PC-3 (cell line): ENCODE measurements around the gene EMP2. TPM values are rescaled to one million over a fixed set of nuclear protein-coding genes. Genes with fewer than 3 reads are reported as not detected.

Experiments
- ATAC-seq: fragments of 200-7000 bp; cut with Tn5 transposase; 2 replicates; pipeline ENCODE4 v1.9.1; 2020; ENCODE audit warnings: mild to moderate bottlenecking, moderate library complexity
- BruUV-seq: library from RNA; stranded (reverse); fragments of 400-500 nt; replicated peaks from 2 replicates; lab custom pipeline; 2021; lab: Mats Ljungman, UMichigan
- CTCF ChIA-PET: fragments of 300-600 bp; sonication (Branson Sonifier 250); formaldehyde crosslinking; loops from one replicate; lab custom pipeline; 2022; ENCODE audit warnings: antibody characterized with exemption; lab: Charles Lee
- POLR2A ChIA-PET: fragments of 300-600 bp; sonication (Branson Sonifier 250); formaldehyde crosslinking; loops from one replicate; lab custom pipeline; 2022; ENCODE audit warnings: antibody characterized with exemption; ENCODE audit not compliant: unreplicated experiment; lab: Charles Lee
- DNase-seq: peaks from one replicate; pipeline ENCODE4 v3.0.0-alpha.2; 2015
- H2AFZ ChIP-seq: fragments of 300-600 bp; sonication (generic); 2 replicates; pipeline ENCODE4 v1.6.0; 2016; ENCODE audit warnings: antibody characterized with exemption, low read length
- H3F3A ChIP-seq: fragments of 300-600 bp; sonication (generic); one replicate; pipeline ENCODE4 v1.6.0; 2017; ENCODE audit warnings: antibody characterized with exemption, low read length, control low read depth, mild to moderate bottlenecking; ENCODE audit not compliant: unreplicated experiment
- H3K27ac ChIP-seq: fragments of 300-600 bp; sonication (generic); 2 replicates; pipeline ENCODE4 v1.5.1; 2016; ENCODE audit warnings: mild to moderate bottlenecking, low read length
- H3K27me3 ChIP-seq: fragments of 300-600 bp; sonication (generic); 2 replicates; pipeline ENCODE4 v1.6.1; 2016; ENCODE audit warnings: low read length, mixed read lengths
- H3K36me3 ChIP-seq: fragments of 300-600 bp; sonication (generic); 2 replicates; pipeline ENCODE4 v1.6.1; 2016; ENCODE audit warnings: low read depth, mixed run types, low read length, mixed read lengths
- H3K4me1 ChIP-seq: fragments of 300-600 bp; sonication (generic); 2 replicates; pipeline ENCODE4 v1.5.1; 2016; ENCODE audit warnings: low read length; ENCODE audit not compliant: insufficient read depth
- H3K4me2 ChIP-seq: fragments of 300-600 bp; sonication (generic); 2 replicates; pipeline ENCODE4 v1.6.0; 2016; ENCODE audit warnings: low read length
- H3K4me3 ChIP-seq: fragments of 300-600 bp; sonication (generic); 2 replicates; pipeline ENCODE4 v1.5.1; 2016; ENCODE audit warnings: mild to moderate bottlenecking, low read length, mixed read lengths
- H3K79me2 ChIP-seq: fragments of 300-600 bp; sonication (generic); 2 replicates; pipeline ENCODE4 v1.6.1; 2017; ENCODE audit warnings: low read length, mixed read lengths
- H3K9ac ChIP-seq: fragments of 300-600 bp; sonication (generic); 2 replicates; pipeline ENCODE4 v1.6.0; 2016; ENCODE audit warnings: mild to moderate bottlenecking, low read length
- H3K9me2 ChIP-seq: fragments of 300-600 bp; sonication (generic); replicated peaks from 2 replicates; pipeline ENCODE4 v1.6.1; 2016; ENCODE audit warnings: mixed run types, low read length, mixed read lengths
- H3K9me3 ChIP-seq: fragments of 300-600 bp; sonication (generic); 2 replicates; pipeline ENCODE4 v1.6.1; 2016; ENCODE audit warnings: low read length, mixed read lengths
- H4K20me1 ChIP-seq: fragments of 300-600 bp; sonication (generic); 2 replicates; pipeline ENCODE4 v1.6.1; 2016; ENCODE audit warnings: low read length, mixed read lengths
- EZH2 ChIP-seq: fragments of 300-600 bp; sonication (generic); IDR thresholded peaks from one replicate; pipeline ENCODE4 v1.6.1; 2017; ENCODE audit warnings: antibody characterized with exemption, mild to moderate bottlenecking, low read length; ENCODE audit not compliant: unreplicated experiment
- EZH2phosphoT487 ChIP-seq: fragments of 300-600 bp; sonication (generic); IDR thresholded peaks from 2 replicates; pipeline ENCODE4 v1.6.1; 2018; ENCODE audit warnings: mild to moderate bottlenecking, antibody characterized with exemption, low read length, borderline replicate concordance
- intact Hi-C: fragments of 100-400 bp; cut with micrococcal nuclease; formaldehyde crosslinking; loops from 2 replicates; pipeline ENCODE4 v1.9.0; 2023
- total RNA-seq: library from RNA; depleted of rRNA; stranded (reverse); fragments of >200 nt; gene quantifications from 2 replicates; pipeline ENCODE4 v1.2.3, GENCODE V29; 2014
- TF ChIP-seq, protein P1 (sequence below): fragments of 300-600 bp; sonication (generic); conservative IDR thresholded peaks from 2 replicates; pipeline ENCODE4 v1.5.1; 2017; ENCODE audit warnings: antibody characterized with exemption, low read depth, mild to moderate bottlenecking, low read length

Gene EMP2
- total RNA-seq, 1 experiment from 2014 or later, result 38.7 TPM

DNA sequence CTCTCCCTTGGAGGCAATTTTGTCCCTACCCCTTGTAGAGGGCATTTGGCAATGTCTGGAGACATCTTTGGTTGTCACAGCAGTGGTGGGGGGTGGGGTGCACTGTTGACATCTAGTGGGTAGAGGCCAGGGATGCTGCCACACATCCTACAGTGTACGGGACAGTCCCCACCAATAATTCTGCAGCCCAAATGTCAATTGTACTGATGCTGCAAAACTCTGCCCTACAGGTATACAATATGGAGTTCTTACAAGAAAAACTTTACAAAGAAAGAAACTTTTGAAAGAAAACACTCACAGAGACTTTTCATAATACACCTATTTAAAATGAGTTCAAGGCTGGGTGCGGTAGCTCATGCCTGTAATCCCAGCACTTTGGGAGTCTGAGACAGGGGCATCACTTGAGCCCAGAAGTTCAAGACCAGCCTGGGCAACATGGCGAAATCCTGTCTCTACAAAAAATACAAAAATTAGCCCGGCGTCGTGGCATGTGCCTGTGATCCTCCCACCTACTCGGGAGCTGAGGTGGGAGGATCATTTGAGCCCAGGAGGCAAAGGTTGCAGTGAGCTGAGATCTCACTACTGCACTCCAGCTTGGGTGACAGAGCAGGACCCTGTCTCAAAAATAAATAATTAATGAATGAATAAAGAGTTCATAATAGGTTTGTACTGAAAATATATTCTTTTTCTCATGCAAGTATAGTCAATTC, 59.4 kb downstream of the EMP2 start:
- Histone ChIP-seq H4K20me1 (no peaks in the 10 kb centered on the region), H3K9me2 (no peaks in the 10 kb centered on the region), H3K4me3 (no peak overlapping the region), H3K9ac (no peak overlapping the region), H3K4me1 (peaks cover 14% of the 10 kb centered on the region), H3K79me2 (no peaks in the 10 kb centered on the region), H3F3A (no peaks in the 10 kb centered on the region), H3K9me3 (no peaks in the 10 kb centered on the region), H3K4me2 (peak overlapping the region; percentile 49), H3K27ac (peak overlapping the region; percentile 50), H3K27me3 (no peaks in the 10 kb centered on the region), H2AFZ (0 out of 2 replicates have a peak overlapping the region, but pooled peaks have one; percentile 13), H3K36me3 (0 out of 2 replicates have a peak, but pooled peaks cover 5% of the 10 kb centered on the region)
- no TSS peak for BruUV-seq
- DNase-seq (no peak), ATAC-seq (no peak)
- no peak for TF ChIP-seq EZH2
- TF ChIP-seq EZH2phosphoT487, result no peak
- TF ChIP-seq, protein P1, sequence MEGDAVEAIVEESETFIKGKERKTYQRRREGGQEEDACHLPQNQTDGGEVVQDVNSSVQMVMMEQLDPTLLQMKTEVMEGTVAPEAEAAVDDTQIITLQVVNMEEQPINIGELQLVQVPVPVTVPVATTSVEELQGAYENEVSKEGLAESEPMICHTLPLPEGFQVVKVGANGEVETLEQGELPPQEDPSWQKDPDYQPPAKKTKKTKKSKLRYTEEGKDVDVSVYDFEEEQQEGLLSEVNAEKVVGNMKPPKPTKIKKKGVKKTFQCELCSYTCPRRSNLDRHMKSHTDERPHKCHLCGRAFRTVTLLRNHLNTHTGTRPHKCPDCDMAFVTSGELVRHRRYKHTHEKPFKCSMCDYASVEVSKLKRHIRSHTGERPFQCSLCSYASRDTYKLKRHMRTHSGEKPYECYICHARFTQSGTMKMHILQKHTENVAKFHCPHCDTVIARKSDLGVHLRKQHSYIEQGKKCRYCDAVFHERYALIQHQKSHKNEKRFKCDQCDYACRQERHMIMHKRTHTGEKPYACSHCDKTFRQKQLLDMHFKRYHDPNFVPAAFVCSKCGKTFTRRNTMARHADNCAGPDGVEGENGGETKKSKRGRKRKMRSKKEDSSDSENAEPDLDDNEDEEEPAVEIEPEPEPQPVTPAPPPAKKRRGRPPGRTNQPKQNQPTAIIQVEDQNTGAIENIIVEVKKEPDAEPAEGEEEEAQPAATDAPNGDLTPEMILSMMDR, result no peak
- CTCF ChIA-PET, result interaction anchor here (0.6 kb wide), 1 partner anchor 277 kb away, joined by 4 read pairs; no protein-coding TSS in a partner anchor
- POLR2A ChIA-PET, result no interaction called here
- intact Hi-C loops, result no loop called here

DNA sequence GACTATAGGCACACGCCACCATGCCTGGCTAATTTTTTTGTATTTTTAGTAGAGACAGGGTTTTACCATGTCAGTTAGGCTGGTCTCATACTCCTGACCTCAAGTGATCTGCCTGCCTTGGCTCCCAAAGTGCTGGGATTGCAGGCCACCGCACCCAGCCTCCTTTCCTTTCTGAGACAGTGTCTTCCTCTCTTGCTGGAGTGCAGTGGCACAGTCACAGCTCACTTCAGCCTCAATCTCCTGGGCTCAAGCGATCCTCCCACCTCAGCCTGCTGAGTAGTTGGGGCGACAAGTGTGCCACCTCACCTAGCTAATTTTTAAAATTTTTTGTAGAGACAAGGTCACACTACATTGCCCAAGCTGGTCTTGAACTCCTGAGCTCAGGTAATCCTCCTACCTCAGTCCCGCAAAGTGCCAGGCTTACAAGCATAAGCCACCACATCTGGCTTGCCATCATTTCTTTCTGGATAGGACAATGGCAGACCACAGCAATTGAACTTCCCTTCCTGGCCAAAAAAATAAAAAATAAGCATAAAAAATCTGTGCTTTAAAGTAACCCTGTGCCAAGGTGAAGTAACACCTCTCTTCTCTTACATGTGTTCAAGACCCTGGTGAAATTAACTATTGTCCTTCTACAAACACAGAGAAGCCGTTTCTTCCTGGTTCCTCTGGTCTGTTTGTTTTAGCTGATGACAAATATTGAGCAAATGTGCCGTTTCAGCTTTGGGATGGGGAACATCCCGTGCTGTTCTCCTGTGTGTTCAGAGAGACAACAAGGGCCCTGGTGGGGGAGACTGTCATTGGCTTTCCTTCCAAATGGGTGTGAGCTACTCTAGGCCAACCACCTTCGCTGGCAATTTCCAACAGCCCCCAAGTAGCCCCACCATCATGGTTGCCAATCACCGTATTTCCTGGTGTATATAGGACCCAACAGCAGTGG, 60.2 kb downstream of the EMP2 start:
- Histone ChIP-seq H3K9me3 (no peaks in the 10 kb centered on the region), H3K27ac (peak overlapping the region; percentile 50), H4K20me1 (no peaks in the 10 kb centered on the region), H3K36me3 (0 out of 2 replicates have a peak, but pooled peaks cover 5% of the 10 kb centered on the region), H3K9me2 (no peaks in the 10 kb centered on the region), H3K79me2 (no peaks in the 10 kb centered on the region), H2AFZ (0 out of 2 replicates have a peak overlapping the region, but pooled peaks have one; percentile 13), H3K4me1 (peaks cover 14% of the 10 kb centered on the region), H3F3A (no peaks in the 10 kb centered on the region), H3K4me3 (no peak overlapping the region), H3K9ac (no peak overlapping the region), H3K27me3 (no peaks in the 10 kb centered on the region), H3K4me2 (peak overlapping the region; percentile 49)
- DNase-seq, result peak; percentile 64
- POLR2A ChIA-PET, result interaction anchor here (0.6 kb wide), 1 partner anchor 58 kb away, joined by 4 read pairs; no protein-coding TSS in a partner anchor
- TF ChIP-seq EZH2 (no peak), EZH2phosphoT487 (no peak)
- TF ChIP-seq, protein P1, result no peak
- no TSS peak for BruUV-seq
- peak; percentile 91 for ATAC-seq
- intact Hi-C loops, result loop anchor here (10.0 kb wide), 1 partner anchor 395 kb away; no protein-coding TSS in a partner anchor
- CTCF ChIA-PET, result interaction anchor here (0.6 kb wide), 1 partner anchor 278 kb away, joined by 4 read pairs; no protein-coding TSS in a partner anchor
